Activated CD8-positive, alpha-beta T cell treated with anti-CD3 and anti-CD28 coated beads for 36 hours (primary cell): ENCODE data around the gene PTPN2. TPM values are rescaled to one million over a fixed set of nuclear protein-coding genes. Genes with fewer than 3 reads are reported as not detected.

Experiments used
- ATAC-seq: fragments of 200-7000 bp; cut with Tn5 transposase; one replicate; pipeline ENCODE4 v1.10.0; 2021; ENCODE audit warnings: mild to moderate bottlenecking, moderate library complexity
- CTCF ChIA-PET: fragments of 350-600 bp; sonication (Branson Sonifier 250); formaldehyde crosslinking; loops from one replicate; lab custom pipeline; 2021; ENCODE audit warnings: antibody characterized with exemption; lab: Charles Lee
- POLR2A ChIA-PET: fragments of 350-600 bp; sonication (Branson Sonifier 250); formaldehyde crosslinking; loops from one replicate; lab custom pipeline; 2021; ENCODE audit warnings: antibody characterized with exemption; lab: Charles Lee
- DNase-seq: peaks from one replicate; pipeline ENCODE4 v3.0.0-alpha.2; 2020
- H3K27ac Mint-ChIP-seq: one replicate; pipeline ENCODE4 v1.8.0; 2021; ENCODE audit warnings: mild to moderate bottlenecking, mixed read lengths
- H3K27me3 Mint-ChIP-seq: one replicate; pipeline ENCODE4 v1.8.0; 2021; ENCODE audit warnings: mixed read lengths
- H3K36me3 Mint-ChIP-seq: one replicate; pipeline ENCODE4 v1.8.0; 2021; ENCODE audit warnings: low read depth, mixed read lengths
- H3K4me1 Mint-ChIP-seq: one replicate; pipeline ENCODE4 v1.8.0; 2021; ENCODE audit warnings: low read depth, mixed read lengths
- H3K4me3 Mint-ChIP-seq: one replicate; pipeline ENCODE4 v1.8.0; 2021; ENCODE audit warnings: mild to moderate bottlenecking, moderate library complexity, mixed read lengths
- H3K9me3 Mint-ChIP-seq: one replicate; pipeline ENCODE4 v1.8.0; 2021; ENCODE audit warnings: mixed read lengths
- CTCF ChIP-seq: fragments of 200-600 bp; IDR thresholded peaks from one replicate; pipeline ENCODE4 v1.8.0; 2022; ENCODE audit warnings: antibody characterized with exemption, mild to moderate bottlenecking
- intact Hi-C: fragments of 100-400 bp; cut with micrococcal nuclease; formaldehyde crosslinking; loops from one replicate; pipeline ENCODE4 v1.10.0; 2022
- total RNA-seq, 2 experiments: library from RNA; stranded (reverse); gene quantifications; one replicate each; pipeline ENCODE4 v1.2.3, GENCODE V29; 2021

The PTPN2 gene
- total RNA-seq, 2 experiments from 2014 or later = 50.8 to 55.8 TPM

- Mint-ChIP-seq H3K36me3 (no peaks in the 10 kb centered on the region), H3K27me3 (no peaks in the 10 kb centered on the region), H3K9me3 (no peaks in the 10 kb centered on the region), H3K27ac (no peak overlapping the region), H3K4me3 (no peak overlapping the region), H3K4me1 (peaks cover 8% of the 10 kb centered on the region)
- ATAC-seq (no peak), DNase-seq (no peak)
- TF ChIP-seq CTCF = no peak
- intact Hi-C loops = no loop called here
- ChIA-PET CTCF (interaction anchor here (1.3 to 2.4 kb wide), 2 partner anchors 42 to 124 kb away, joined by 4 to 11 read pairs; no protein-coding TSS in a partner anchor), POLR2A (no interaction called here)
These were observed 114.9 kb downstream of the PTPN2 start for GRCh38 chr18:12769136-12769535.

- CTCF ChIA-PET = interaction anchor here (1.3 kb wide), 1 partner anchor 125 kb away, joined by 4 read pairs; no protein-coding TSS in a partner anchor
- intact Hi-C loops = no loop called here
These were observed 115.4 kb downstream of the PTPN2 start for GRCh38 chr18:12768625-12769024.

DNA sequence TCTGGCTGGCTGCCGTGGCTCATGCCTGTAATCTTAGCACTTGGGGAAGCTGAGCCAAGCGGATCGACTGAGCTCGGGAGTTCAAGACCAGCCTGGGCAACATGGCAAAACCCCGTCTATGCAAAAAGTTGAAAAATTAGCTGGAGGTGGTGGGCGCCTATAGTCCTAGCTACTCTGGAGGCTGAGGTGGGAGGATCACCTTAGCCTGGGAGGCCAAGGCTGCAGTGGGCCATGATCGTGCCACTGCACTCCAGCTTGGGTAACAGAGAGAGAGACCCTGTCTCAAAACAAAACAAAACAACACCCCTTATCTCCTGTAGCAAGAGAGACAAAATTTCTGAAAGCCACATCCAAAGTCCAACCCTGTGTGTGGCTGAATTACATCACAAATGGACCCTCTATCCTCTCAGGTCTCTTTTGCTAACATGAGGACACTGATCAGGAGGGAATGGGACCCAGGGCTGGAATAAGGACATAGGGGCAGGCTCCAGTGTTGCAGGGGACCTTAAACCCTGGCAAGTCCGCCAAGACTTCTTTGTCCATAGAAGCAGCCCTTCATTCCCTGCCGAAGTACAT is 116.4 kb downstream of the PTPN2 start:
- Mint-ChIP-seq H3K4me1 (no peaks in the 10 kb centered on the region), H3K27ac (no peak overlapping the region), H3K27me3 (no peaks in the 10 kb centered on the region), H3K9me3 (no peaks in the 10 kb centered on the region), H3K4me3 (no peak overlapping the region), H3K36me3 (no peaks in the 10 kb centered on the region)
- intact Hi-C loops = no loop called here
- ATAC-seq (no peak), DNase-seq (no peak)
- ChIA-PET CTCF (interaction anchor here (0.7 to 1.8 kb wide), 3 partner anchors 24 to 66 kb away, joined by 3 to 5 read pairs (median 4); no protein-coding TSS in a partner anchor), POLR2A (no interaction called here)
- TF ChIP-seq CTCF = no peak

More at GRCh38 chr18:12768625-12769024, 115.4 kb downstream of the PTPN2 start:
- H3K9me3 Mint-ChIP-seq = no peaks in the 10 kb centered on the region
- no peaks in the 10 kb centered on the region for H3K27me3 Mint-ChIP-seq
- POLR2A ChIA-PET = no interaction called here
- peak; percentile 27 for ATAC-seq
- no peak overlapping the region for H3K27ac Mint-ChIP-seq
- no peaks in the 10 kb centered on the region for H3K36me3 Mint-ChIP-seq
- DNase-seq = no peak
- peaks cover 4% of the 10 kb centered on the region for H3K4me1 Mint-ChIP-seq
- H3K4me3 Mint-ChIP-seq = no peak overlapping the region
- no peak for TF ChIP-seq CTCF

- Mint-ChIP-seq H3K27ac (no peak overlapping the region), H3K9me3 (no peaks in the 10 kb centered on the region), H3K4me1 (no peaks in the 10 kb centered on the region), H3K27me3 (no peaks in the 10 kb centered on the region), H3K4me3 (no peak overlapping the region), H3K36me3 (no peaks in the 10 kb centered on the region)
- ATAC-seq = no peak
- intact Hi-C loops = no loop called here
- no peak for DNase-seq
- ChIA-PET POLR2A (no interaction called here), CTCF (interaction anchor here (0.7 to 1.8 kb wide), 3 partner anchors 23 to 65 kb away, joined by 3 to 5 read pairs (median 4); no protein-coding TSS in a partner anchor)
- no peak for TF ChIP-seq CTCF
These were observed 117.0 kb downstream of the PTPN2 start for GRCh38 chr18:12766986-12767433.

GRCh38 chr18:12765586-12765985 is 118.5 kb downstream of the PTPN2 start:
- no peaks in the 10 kb centered on the region for H3K36me3 Mint-ChIP-seq
- ATAC-seq = no peak
- H3K4me3 Mint-ChIP-seq = no peak overlapping the region
- CTCF ChIA-PET = no interaction called here
- TF ChIP-seq CTCF = no peak
- POLR2A ChIA-PET = interaction anchor here (1.0 kb wide), 1 partner anchor 10 kb away, joined by 4 read pairs; no protein-coding TSS in a partner anchor
- H3K4me1 Mint-ChIP-seq = no peaks in the 10 kb centered on the region
- H3K27me3 Mint-ChIP-seq = no peaks in the 10 kb centered on the region
- no peaks in the 10 kb centered on the region for H3K9me3 Mint-ChIP-seq
- no peak overlapping the region for H3K27ac Mint-ChIP-seq
- intact Hi-C loops = no loop called here
- DNase-seq = no peak
